SU-DHL-6 (cell line): ENCODE measurements around the gene ABCB9.

Source experiments
- CTCF ChIP-seq: fragments of 200-600 bp; sonication (generic); IDR thresholded peaks from one replicate; pipeline ENCODE4 v1.5.1; 2017; ENCODE audit warnings: antibody characterized with exemption, mild to moderate bottlenecking, low read length, moderate library complexity; ENCODE audit not compliant: insufficient read depth, poor library complexity, severe bottlenecking
- EZH2phosphoT487 ChIP-seq: fragments of 200-600 bp; sonication (generic), shearing (Covaris generic); conservative IDR thresholded peaks from 2 replicates; pipeline ENCODE4 v1.6.1; 2018; ENCODE audit warnings: mild to moderate bottlenecking, antibody characterized with exemption, low read length, moderate library complexity, mixed read lengths

GRCh38 chr12:122980183-122981035 is 14.1 kb upstream of the ABCB9 start, which contains the start of gene ARL6IP4:
- TF ChIP-seq CTCF (no peak), EZH2phosphoT487 (no peak)
